Gastroesophageal sphincter (tissue), 4 donors: ENCODE measurements around the gene TSTD2. TPM values are rescaled to one million over a fixed set of nuclear protein-coding genes. Genes with fewer than 3 reads are reported as not detected.

Experiments
- ATAC-seq: fragments of 150-250 bp; one replicate; pipeline ENCODE4 v1.9.1; 2016; ENCODE audit warnings: mild to moderate bottlenecking, moderate library complexity
- H3K27ac ChIP-seq, 4 donors: fragments of 200-600 bp; sonication (generic) in 3 of 4; 1 replicate in 3 of 4; 2 replicates in 1 of 4; pipeline ENCODE4 v1.5.1; 2016 to 2019
- H3K27me3 ChIP-seq: fragments of 200-600 bp; sonication (generic); one replicate; pipeline ENCODE4 v1.5.1; 2019
- H3K36me3 ChIP-seq, 2 donors: fragments of 200-600 bp; sonication (generic); one replicate each; pipeline ENCODE4 v1.5.1; 2019; ENCODE audit warnings: control low read depth in 1 of 2
- H3K4me1 ChIP-seq, 3 donors: fragments of 200-600 bp; sonication (generic); 1 replicate in 2 of 3; 2 replicates in 1 of 3; pipeline ENCODE4 v1.5.1; 2016 to 2019; ENCODE audit warnings: control low read depth in 2 of 3
- H3K4me3 ChIP-seq, 2 donors: fragments of 200-600 bp; sonication (generic); one replicate each; pipeline ENCODE4 v1.5.1; 2019; ENCODE audit warnings: mild to moderate bottlenecking in 1 of 2, moderate library complexity in 1 of 2
- H3K9me3 ChIP-seq, 3 donors: fragments of 200-600 bp; sonication (generic); one replicate each; pipeline ENCODE4 v1.5.1; 2017 to 2019; ENCODE audit warnings: control low read depth in 2 of 3
- CTCF ChIP-seq, 4 experiments: fragments of 200-600 bp in 2 of 4; fragments of 450-650 bp in 2 of 4; sonication (generic) in 1 of 4; IDR thresholded peaks; one replicate each; pipeline ENCODE4 v1.5.1; 2017 to 2019; ENCODE audit warnings: antibody characterized with exemption in 4 of 4, mild to moderate bottlenecking in 2 of 4, moderate library complexity in 2 of 4
- EP300 ChIP-seq: sonication (generic); formaldehyde crosslinking; IDR thresholded peaks from one replicate; pipeline ENCODE4 v1.6.1; 2017; ENCODE audit warnings: antibody characterized with exemption, mild to moderate bottlenecking
- POLR2A ChIP-seq, 2 donors: fragments of 450-650 bp; IDR thresholded peaks; one replicate each; pipeline ENCODE4 v1.6.1; 2017; ENCODE audit warnings: antibody characterized with exemption in 2 of 2, mild to moderate bottlenecking in 2 of 2, moderate library complexity in 1 of 2
- POLR2AphosphoS5 ChIP-seq: sonication (generic); formaldehyde crosslinking; IDR thresholded peaks from one replicate; pipeline ENCODE4 v1.6.1; 2017; ENCODE audit warnings: antibody characterized with exemption
- WGBS, 2 donors: methylation state at CpG; one replicate each; pipeline ENCODE4 v1.1.5; 2018; ENCODE audit warnings: low coverage in 1 of 2; 5-methylcytosine and 5-hydroxymethylcytosine counted together
- total RNA-seq, 4 donors: library from RNA; depleted of rRNA; stranded (reverse); fragments of >200 nt; gene quantifications; one replicate each; pipeline ENCODE4 v1.1.0, GENCODE V29; 2016

TSTD2 gene
- total RNA-seq, 4 donors from 2014 or later, result 20.0 to 33.8 (median 30.8) TPM

GRCh38 chr9:97647996-97648395 lies 14.8 kb upstream of the TSTD2 start:
- Histone ChIP-seq H3K27ac (no peak overlapping the region), H3K27me3 (no peaks in the 10 kb centered on the region), H3K4me3 (no peak overlapping the region), H3K9me3 (no peaks in the 10 kb centered on the region), H3K36me3 (peaks cover 0 to 97% of the 10 kb centered on the region in 2 donors), H3K4me1 (no peaks in the 10 kb centered on the region)
- TF ChIP-seq POLR2A (IDR thresholded peaks at IDR 0.05), result no peak
- no peak for TF ChIP-seq POLR2AphosphoS5
- TF ChIP-seq EP300, result no peak
- TF ChIP-seq CTCF (IDR thresholded peaks at IDR 0.05), result no peak
- WGBS, 2 donors, result 93 to 98% methylated on average over 3 to 5 of the region's 5 CpGs
- no peak for ATAC-seq

GRCh38 chr9:97645720-97646119 lies 12.6 kb upstream of the TSTD2 start:
- H3K9me3 ChIP-seq, result no peaks in the 10 kb centered on the region
- TF ChIP-seq EP300 (no peak), CTCF (IDR thresholded peaks at IDR 0.05) (no peak), POLR2A (IDR thresholded peaks at IDR 0.05) (no peak), POLR2AphosphoS5 (no peak)
- H3K27ac ChIP-seq, result no peak overlapping the region
- ATAC-seq, result no peak
- peaks cover 0 to under 1% (median 0%) of the 10 kb centered on the region in 3 donors for H3K4me1 ChIP-seq
- no peaks in the 10 kb centered on the region for H3K27me3 ChIP-seq
- H3K36me3 ChIP-seq, result peaks cover 0 to 93% of the 10 kb centered on the region in 2 donors
- no peak overlapping the region for H3K4me3 ChIP-seq

- H3K27ac ChIP-seq, result no peak overlapping the region
- H3K36me3 ChIP-seq, result peaks cover 0 to 39% of the 10 kb centered on the region in 2 donors
- ATAC-seq, result no peak
- 73 to 80% methylated on average over 2 of the region's 2 CpGs for WGBS, 2 donors
- H3K27me3 ChIP-seq, result no peaks in the 10 kb centered on the region
- H3K9me3 ChIP-seq, result no peaks in the 10 kb centered on the region
- H3K4me1 ChIP-seq, result peaks cover 0 to 46% (median 12%) of the 10 kb centered on the region in 3 donors
- no peak for TF ChIP-seq EP300
- no peak for TF ChIP-seq CTCF (IDR thresholded peaks at IDR 0.05)
- no peak for TF ChIP-seq POLR2AphosphoS5
- no peak for TF ChIP-seq POLR2A (IDR thresholded peaks at IDR 0.05)
- no peak overlapping the region for H3K4me3 ChIP-seq
Observed at GRCh38 chr9:97640325-97640724, 7.2 kb upstream of the TSTD2 start.

- no peak for ATAC-seq
- Histone ChIP-seq H3K4me1 (peaks cover 4 to 59% (median 16%) of the 10 kb centered on the region in 3 donors), H3K9me3 (no peaks in the 10 kb centered on the region), H3K36me3 (peaks cover 0 to 22% of the 10 kb centered on the region in 2 donors), H3K4me3 (no peak overlapping the region), H3K27me3 (no peaks in the 10 kb centered on the region), H3K27ac (no peak overlapping the region)
- TF ChIP-seq CTCF (IDR thresholded peaks at IDR 0.05) (peak in 1 of 4 experiments; percentile 3), POLR2A (IDR thresholded peaks at IDR 0.05) (no peak), POLR2AphosphoS5 (no peak), EP300 (no peak)
- WGBS, 2 donors, result 68 to 69% methylated on average over 3 of the region's 3 CpGs
Observed at GRCh38 chr9:97638666-97639065, 5.5 kb upstream of the TSTD2 start.

- peaks cover 4 to 65% (median 19%) of the 10 kb centered on the region in 3 donors for H3K4me1 ChIP-seq
- ATAC-seq, result no peak
- no peak for TF ChIP-seq EP300
- no peak for TF ChIP-seq CTCF (IDR thresholded peaks at IDR 0.05)
- TF ChIP-seq POLR2A (IDR thresholded peaks at IDR 0.05), result no peak
- TF ChIP-seq POLR2AphosphoS5, result no peak
Observed at GRCh38 chr9:97636903-97637302, 3.7 kb upstream of the TSTD2 start.

More at GRCh38 chr9:97636903-97637302, 3.7 kb upstream of the TSTD2 start:
- Histone ChIP-seq H3K9me3 (no peaks in the 10 kb centered on the region), H3K27ac (no peak overlapping the region), H3K36me3 (peaks cover 0 to 6% of the 10 kb centered on the region in 2 donors), H3K4me3 (no peak overlapping the region), H3K27me3 (no peaks in the 10 kb centered on the region)
- 68 to 80% methylated on average over 3 of the region's 3 CpGs for WGBS, 2 donors
